Forelimb muscle (tissue), 1 donor: ENCODE measurements around the gene APEH. TPM values are rescaled to one million over a fixed set of nuclear protein-coding genes. Genes with fewer than 3 reads are reported as not detected.

ENCODE experiments used
- DNase-seq: peaks from one replicate; pipeline ENCODE4 v3.0.0-alpha.2; 2013; ENCODE audit warnings: low read depth
- polyA plus RNA-seq: library from polyadenylated mRNA; unstranded; fragments of 120-200 nt; gene quantifications from one replicate; pipeline ENCODE4 v1.2.1, GENCODE V29; 2013; ENCODE audit not compliant: insufficient read length

Gene APEH
- 56.2 TPM for polyA plus RNA-seq

DNA sequence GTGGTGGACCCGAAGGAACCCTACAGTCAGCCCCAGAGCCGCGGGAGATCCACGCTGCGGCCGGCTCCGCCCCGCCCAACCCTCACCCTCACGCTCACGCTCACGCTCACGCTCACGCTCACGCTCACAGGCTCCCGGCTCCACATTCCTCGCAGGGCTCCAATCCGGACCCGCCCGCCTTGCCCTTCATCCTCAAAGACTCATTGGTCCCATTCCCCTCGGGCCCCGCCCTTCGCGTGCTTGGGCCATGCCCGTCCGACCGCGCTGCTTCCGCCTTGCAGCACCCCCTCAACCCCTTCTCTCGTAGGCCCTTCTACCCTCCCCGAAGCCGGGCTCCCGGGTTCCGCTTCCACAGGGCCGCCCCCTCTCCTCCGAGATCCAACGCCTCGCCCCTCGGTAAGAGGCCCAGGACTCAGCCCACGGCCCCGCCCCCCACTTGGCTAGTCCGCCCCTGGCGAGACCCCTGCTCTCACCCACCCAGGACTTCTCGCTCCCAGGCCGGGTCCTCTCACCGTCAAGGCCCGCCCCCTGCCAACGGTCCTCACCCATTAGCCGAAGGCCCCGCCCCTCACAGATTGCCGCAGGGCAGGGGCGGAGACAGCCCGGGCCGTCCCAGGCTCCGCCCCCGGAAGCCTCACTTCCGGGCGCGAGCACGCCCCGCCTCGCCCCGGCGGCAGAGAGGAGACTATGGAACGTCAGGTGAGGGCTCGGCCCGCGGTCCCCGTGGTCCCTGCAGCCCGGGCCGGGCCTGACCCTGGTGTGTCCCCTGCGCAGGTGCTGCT, at the start of gene APEH:
TSS of gene APEH (plus strand) at position 637 of the 782 bp plus-strand sequence. CDS start at position 688, 51 bp downstream.
- peak; percentile 67 for DNase-seq

DNA sequence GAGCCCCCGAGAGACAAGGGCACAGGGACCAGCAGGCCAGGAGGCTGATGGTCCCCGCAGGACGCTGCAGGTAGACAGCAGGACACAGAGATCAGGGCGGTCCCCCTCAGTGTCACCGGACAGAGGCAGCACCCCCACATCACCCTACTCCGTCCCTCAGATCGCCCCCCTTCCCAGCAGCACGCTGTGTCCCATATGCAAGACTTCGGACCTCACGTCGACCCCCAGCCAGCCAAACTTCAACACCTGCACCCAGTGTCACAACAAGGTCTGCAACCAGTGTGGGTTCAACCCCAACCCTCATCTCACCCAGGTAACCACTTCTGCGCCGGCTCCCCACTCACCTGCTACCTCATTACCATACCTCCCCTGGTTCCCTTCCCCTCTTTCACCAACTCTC, 49.1 kb upstream of the APEH start:
- no peak for DNase-seq

DNA sequence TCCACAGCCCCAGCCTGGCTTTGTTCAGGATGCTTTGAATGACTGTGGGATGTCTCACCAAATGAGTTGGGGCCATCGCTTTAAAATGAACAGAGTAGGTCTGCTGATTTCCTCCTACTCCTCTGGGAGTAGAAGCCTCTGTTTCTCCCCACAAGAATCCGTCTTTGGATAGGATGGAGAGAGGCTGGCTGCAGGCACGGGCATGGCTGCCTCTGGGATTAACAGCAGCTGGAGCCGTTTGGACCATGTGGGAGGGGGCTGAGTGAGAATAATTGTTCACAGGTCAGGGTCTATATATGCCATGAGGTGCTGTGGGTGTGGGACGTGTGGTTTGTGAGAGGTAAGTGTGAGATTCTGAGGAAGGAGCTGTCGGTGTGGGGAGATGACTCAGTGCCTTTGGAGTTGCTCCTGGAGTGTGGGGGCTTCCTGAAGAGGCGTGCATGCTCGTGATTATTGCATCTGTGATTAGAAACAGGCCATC, 48.0 kb upstream of the APEH start:
- DNase-seq, result no peak

DNA sequence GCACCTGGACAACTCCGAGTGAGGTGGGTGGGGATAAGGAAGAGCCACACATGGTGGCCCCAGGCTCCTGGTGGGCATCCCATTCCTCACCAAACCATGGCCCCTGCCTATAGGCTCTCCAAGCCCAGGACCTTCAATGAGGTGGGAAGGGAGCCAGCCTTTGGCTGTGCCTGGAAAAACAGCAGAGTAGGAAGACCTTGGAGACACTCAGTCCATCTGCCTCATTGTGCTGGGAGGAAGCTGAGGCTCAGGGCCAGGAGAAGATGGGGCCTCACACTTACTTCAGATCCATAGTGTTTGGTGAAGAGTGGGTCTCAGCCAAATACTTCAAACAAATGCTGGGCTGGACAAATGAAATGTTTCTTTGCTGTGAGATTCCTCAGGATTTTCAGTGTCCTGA, 47.4 kb upstream of the APEH start:
- DNase-seq, result no peak

DNA sequence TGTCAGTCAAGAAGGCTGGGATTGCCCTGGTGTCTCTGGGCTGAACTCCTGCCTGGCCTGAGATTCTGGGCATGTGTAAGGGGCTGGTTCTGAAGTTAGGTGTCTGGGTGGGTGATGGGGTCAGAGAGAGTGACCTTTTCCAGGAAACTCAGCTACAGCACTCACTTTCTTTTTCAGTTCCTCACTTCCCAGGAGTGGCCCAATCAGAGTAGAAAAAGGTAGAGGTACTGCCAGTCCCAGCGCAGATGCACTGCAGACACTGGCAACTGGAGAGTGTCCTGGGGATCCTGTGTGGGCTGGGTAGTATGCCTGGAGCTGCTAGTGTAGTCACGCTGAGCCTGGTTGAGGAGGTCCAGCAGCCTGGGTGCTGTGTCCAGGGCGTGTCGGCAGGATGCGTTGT, 46.5 kb upstream of the APEH start:
- no peak for DNase-seq

DNA sequence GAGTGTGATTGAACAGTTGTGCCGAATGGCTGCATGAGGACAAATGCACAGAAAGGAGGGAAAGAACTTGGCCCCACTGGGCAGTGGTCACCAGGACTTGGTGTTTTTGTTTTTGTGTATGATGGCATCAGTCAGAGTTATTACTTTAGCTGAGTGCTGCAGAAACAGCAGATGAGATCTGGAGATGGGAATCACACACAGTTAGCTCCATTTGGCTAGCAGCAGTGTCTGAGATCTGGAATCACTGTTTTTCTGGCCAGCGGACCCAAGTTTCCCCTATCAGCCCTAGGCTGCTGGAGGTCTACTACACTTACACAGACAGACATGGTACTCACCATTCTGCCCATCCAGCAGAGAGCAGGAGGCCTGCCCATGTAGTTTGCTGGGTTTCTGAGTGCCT, 45.9 kb upstream of the APEH start:
- DNase-seq, result no peak

GRCh38 chr3:49629451-49629850, 44.7 kb upstream of the APEH start:
- DNase-seq, result no peak

DNA sequence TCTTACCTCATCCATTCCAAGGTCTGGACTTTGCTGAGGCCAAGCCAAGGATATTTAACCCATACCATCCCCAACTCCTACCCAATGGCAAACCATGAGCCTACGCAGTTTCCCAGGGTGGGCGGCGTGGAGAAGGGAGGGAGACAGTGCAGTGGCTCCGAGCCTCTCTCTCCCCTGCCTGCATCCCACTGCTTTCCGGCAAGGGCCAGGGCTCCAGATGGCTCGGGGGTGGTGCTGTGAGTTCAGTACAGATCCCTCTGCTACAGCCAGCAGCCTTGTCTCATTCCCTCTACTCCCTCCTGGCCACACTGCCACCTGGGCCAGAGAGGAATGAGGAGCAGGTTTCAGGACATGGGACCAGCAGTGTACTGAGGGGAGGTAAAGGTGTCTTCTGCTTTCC, 44.3 kb upstream of the APEH start:
- DNase-seq, result no peak

DNA sequence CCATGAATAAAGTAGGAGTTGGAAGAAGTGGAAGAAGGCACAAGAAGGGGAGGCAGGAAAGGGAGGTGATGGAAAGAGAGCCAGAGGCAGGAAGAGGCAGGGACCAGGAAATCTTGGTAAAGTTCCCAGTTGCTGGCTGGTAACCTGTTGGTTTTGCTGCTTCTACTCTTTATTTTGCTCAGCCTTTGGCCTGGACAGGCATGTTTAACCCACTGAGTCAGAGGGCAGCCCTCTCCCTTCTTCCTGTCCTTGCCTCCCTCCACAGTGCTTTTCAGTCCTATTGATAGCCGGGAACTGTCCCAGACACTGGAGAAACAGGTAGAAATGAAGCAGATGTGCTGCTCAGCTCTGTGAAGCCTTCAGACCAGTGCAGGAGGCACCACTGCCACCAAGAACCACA, 43.4 kb upstream of the APEH start:
- no peak for DNase-seq

GRCh38 chr3:49634736-49635135, 39.4 kb upstream of the APEH start:
- DNase-seq, result no peak

DNA sequence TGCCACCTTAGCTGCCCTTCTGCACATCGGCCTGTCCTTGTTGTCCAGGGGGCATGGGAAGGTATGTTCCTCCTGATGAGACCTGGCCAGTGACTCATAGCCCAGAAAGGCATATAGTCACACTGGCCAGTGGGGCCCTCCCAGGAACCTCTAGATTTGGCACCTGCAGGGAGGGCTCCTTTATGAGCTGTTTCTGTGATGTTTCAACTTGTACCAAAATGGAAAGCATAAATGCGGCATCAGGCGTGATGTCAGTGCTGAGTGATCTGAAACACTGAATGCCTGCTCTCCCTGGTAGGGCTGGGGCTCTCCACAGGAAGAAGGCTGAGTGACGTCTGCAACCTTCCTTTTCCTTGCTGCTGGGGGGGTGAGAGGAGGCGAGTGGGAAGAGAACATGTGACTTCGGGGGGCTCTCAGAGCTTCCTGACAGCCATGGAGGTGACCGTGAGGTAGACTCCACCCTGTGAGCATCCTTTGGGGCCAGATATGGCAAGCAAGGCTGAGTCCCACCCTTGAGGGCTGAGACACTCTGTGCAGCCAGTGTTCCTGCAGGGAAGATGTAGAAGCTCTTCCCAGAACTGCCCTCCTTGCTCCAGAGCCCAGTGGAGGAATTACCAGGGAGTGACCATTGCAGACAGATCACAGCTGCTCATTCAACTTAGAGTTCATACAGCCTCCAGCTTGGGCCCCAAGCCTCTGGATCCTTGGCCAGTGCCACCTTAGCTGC, 37.1 kb upstream of the APEH start:
- no peak for DNase-seq

DNA sequence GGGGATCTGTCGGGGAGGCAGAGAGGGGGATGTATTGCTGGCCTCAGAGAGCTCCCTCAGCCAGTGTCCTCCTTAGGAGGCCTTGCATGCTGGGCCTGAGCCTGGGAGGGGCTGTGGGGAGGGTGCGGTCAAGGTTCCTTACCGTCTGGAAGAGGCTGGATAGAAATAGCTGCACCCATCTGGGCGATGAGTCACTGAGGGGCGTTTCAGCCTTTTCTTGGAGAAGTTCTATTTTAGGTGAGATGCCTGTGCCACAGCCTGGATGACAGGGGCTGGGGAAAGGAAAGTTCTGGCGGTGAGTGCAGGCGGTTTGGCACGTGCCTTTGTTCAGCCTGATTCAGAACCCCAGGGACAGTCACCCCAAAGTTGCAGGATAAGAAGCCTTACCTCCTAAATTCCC, 35.7 kb upstream of the APEH start:
- no peak for DNase-seq

DNA sequence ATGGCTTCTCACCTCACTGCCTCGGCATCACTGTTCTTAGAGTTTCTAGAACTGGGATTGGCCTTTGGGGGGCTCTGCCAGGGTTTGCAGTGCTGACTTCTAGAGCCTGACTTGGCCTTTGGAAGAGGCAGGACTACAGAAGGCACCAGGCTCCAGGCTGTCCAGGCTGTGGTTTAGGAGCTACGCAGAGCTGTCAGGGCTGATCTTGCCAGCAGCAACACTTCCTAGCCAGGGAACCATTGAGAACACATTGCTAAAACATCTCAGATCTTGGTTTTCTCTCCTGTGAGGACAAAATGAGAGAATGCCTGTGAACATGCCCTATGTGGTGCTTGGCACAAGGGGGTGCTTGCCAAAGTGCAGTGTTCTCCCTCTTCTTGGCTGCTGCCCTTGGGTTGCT, 34.6 kb upstream of the APEH start:
- DNase-seq, result no peak

DNA sequence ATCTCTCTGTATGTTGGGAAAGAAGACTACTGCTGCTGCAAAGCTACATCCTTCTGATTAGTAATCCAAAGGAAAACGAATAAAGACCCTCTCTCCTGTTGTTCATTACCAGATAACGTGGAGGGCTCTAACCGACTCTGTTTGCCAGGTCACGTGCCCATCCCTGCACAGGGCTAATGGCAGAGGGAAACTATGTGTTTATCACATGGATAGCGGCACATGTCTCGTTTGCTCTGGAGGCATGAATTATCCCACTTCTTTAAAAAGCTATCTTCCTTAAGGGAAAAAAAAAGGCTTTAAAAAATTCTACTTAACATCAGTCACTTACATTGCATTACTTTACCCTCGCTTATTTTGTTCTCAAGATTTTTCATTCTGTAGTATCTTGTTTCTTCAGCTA, 32.9 kb upstream of the APEH start:
- DNase-seq, result no peak

GRCh38 chr3:49641921-49642707, 32.0 kb upstream of the APEH start:
- DNase-seq, result no peak

- no peak for DNase-seq
These were observed 31.4 kb upstream of the APEH start for GRCh38 chr3:49642708-49643145.

DNA sequence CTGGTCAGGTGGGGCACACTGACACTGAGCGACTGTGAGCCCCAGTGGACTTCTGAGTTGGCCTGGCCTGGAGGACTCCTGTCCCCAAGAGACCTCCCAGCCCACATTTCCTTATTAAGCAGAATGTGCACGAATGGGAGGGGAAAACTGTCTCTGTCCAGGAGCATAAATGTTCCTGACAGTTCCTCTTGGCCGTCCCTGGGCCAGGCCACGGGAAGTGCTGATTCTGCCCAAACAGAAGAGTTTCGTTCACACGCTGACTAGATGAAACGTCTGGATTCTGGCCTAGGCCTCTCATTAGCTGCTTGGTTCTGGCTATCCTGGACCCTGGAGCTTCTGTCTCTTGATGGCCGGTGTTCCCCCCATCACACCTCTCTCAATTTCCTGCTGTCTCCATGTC, 29.5 kb upstream of the APEH start:
- DNase-seq, result no peak

- no peak for DNase-seq
These were observed 27.9 kb upstream of the APEH start for GRCh38 chr3:49646236-49646635.

- DNase-seq, result no peak
These were observed 26.4 kb upstream of the APEH start for GRCh38 chr3:49647741-49648140.

GRCh38 chr3:49648354-49649019, 25.7 kb upstream of the APEH start:
- no peak for DNase-seq

DNA sequence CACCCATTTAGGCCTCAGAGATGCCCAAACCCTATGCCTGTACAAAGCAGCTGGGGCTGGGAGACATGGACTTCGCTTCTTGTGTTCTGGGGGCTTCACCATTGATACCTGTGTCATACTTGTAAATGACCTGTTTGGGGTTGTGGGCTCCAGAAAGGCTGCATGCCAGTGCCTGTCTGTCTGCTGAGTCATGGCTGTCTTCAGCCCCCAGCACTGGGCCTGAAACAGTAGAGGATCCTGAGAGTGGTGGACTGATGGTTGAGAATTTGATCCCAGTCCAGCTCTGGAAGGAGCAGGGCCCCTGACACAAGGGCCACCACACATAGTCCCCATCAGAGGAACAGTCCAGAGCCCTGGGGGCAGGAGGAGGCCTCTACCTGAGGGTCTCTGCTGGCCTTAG, 24.6 kb upstream of the APEH start:
- no peak for DNase-seq

DNA sequence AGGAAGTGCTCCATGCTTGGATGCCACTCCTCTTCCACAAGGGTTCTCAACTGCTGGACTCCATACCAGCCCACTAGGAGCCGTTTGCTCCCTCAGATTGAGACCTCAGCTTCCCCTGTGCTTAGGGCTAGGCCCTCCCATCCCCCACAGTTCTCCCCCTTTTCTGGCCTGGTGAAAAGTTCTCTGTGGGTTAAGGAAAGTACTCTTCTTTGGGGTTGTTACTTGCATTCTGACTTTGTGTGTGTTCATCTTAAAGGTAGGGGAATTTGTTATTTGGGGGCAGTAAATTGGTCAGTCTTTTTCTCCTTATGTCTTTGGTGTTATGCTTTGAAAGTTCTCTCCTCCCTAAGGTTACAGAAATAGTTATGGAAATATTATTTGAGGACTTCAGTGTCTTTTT, 24.0 kb upstream of the APEH start:
- no peak for DNase-seq
